K562 (cell line): Measurements from ENCODE around the gene RTL5. TPM values are rescaled to one million over a fixed set of nuclear protein-coding genes. Genes with fewer than 3 reads are reported as not detected.

Experiments
- ATAC-seq: fragments of 200-7000 bp; cut with Tn5 transposase; 3 replicates; pipeline ENCODE4 v1.9.1; 2020; ENCODE audit warnings: moderate library complexity
- BruUV-seq: library from RNA; stranded (reverse); fragments of 400-500 nt; replicated peaks from 2 replicates; lab custom pipeline; 2021; lab: Mats Ljungman, UMichigan
- CTCF ChIA-PET: fragments of 300-600 bp; formaldehyde crosslinking; extraction: SDS; loops from one replicate; lab custom pipeline; 2021; ENCODE audit warnings: low intra/inter-chr PET ratio; lab: Yijun Ruan, JAX
- POLR2A ChIA-PET: fragments of 300-600, 350-650 bp; sonication (Branson Sonifier 250); formaldehyde crosslinking; extraction: SDS; loops from one replicate; lab custom pipeline; 2021; ENCODE audit warnings: antibody characterized with exemption, inconsistent platforms; lab: Yijun Ruan, JAX
- DNase-seq, 4 experiments: peaks; one replicate each; pipeline versions ENCODE4 v3.0.0 to v3.0.0-alpha.2; 2011 to 2018; ENCODE audit warnings: low spot score in 3 of 4, mixed read lengths in 3 of 4; ENCODE audit errors: extremely low read depth in 1 of 4
- FAIRE-seq: peaks from 2 replicates; lab custom pipeline; 2011; peaks lifted over from hg19 to GRCh38; lab: Jason Lieb, UNC
- H2AFZ ChIP-seq: 2 replicates; pipeline ENCODE4 v1.6.0; 2011; ENCODE audit warnings: low read depth, low read length, control low read depth, inconsistent platforms
- H3K27ac ChIP-seq: fragments of 200-600 bp; 3 replicates; pipeline ENCODE4 v1.8.0; 2011; ENCODE audit warnings: low read depth, mild to moderate bottlenecking, control low read depth, inconsistent platforms, low read length, moderate library complexity, mixed read lengths; ENCODE audit errors: extremely low read depth
- H3K27me3 ChIP-seq, 2 experiments: fragments of 300-600 bp in 1 of 2; 2 replicates in 1 of 2; 3 replicates in 1 of 2; pipeline versions ENCODE4 v1.6.0 to v1.8.0; 2011; ENCODE audit warnings: inconsistent platforms in 2 of 2, low read length in 2 of 2, mild to moderate bottlenecking in 1 of 2, mixed read lengths in 1 of 2, moderate library complexity in 1 of 2; ENCODE audit not compliant: control insufficient read depth in 2 of 2, insufficient read depth in 2 of 2
- H3K36me3 ChIP-seq: fragments of 300-600 bp; 3 replicates; pipeline ENCODE4 v1.8.0; 2011; ENCODE audit warnings: mild to moderate bottlenecking, low read length, inconsistent platforms; ENCODE audit not compliant: control insufficient read depth, insufficient read depth
- H3K4me1 ChIP-seq, 2 experiments: fragments of 200-600 bp in 1 of 2; replicated peaks in 1 of 2; 2 replicates in 1 of 2; 3 replicates in 1 of 2; pipeline versions ENCODE4 v1.5.1 to v1.8.0; 2011; ENCODE audit warnings: inconsistent platforms in 2 of 2, low read length in 2 of 2, mild to moderate bottlenecking in 1 of 2, mixed read lengths in 1 of 2, moderate library complexity in 1 of 2; ENCODE audit not compliant: control insufficient read depth in 2 of 2, insufficient read depth in 2 of 2
- H3K4me2 ChIP-seq: 2 replicates; pipeline ENCODE4 v1.6.1; 2011; ENCODE audit warnings: low read length, control low read depth, inconsistent platforms, mixed read lengths; ENCODE audit not compliant: insufficient read depth
- H3K4me3 ChIP-seq: fragments of 200-600 bp; sonication (generic), shearing (Covaris generic); 2 replicates; pipeline ENCODE4 v1.5.1; 2016; ENCODE audit warnings: control low read depth, inconsistent platforms
- H3K79me2 ChIP-seq: fragments of 200-600 bp; 3 replicates; pipeline ENCODE4 v1.8.0; 2011; ENCODE audit warnings: low read length, inconsistent platforms; ENCODE audit not compliant: control insufficient read depth, insufficient read depth
- H3K9ac ChIP-seq, 2 experiments: 2 replicates each; pipeline versions ENCODE4 v1.6.0 to v1.6.1; 2011; ENCODE audit warnings: low read depth in 2 of 2, low read length in 2 of 2, control low read depth in 1 of 2, inconsistent platforms in 1 of 2, mild to moderate bottlenecking in 1 of 2, mixed read lengths in 1 of 2; ENCODE audit not compliant: insufficient read depth in 1 of 2
- H3K9me1 ChIP-seq: one replicate; pipeline ENCODE4 v1.6.0; 2011; ENCODE audit warnings: inconsistent platforms, mild to moderate bottlenecking, low read length, moderate library complexity; ENCODE audit not compliant: control insufficient read depth, insufficient read depth
- H3K9me3 ChIP-seq: replicated peaks from 2 replicates; pipeline ENCODE4 v1.5.1; 2011; ENCODE audit warnings: low read depth, low read length, inconsistent platforms; ENCODE audit not compliant: control insufficient read depth, insufficient read depth
- H4K20me1 ChIP-seq: replicated peaks from 2 replicates; pipeline ENCODE4 v1.6.1; 2011; ENCODE audit warnings: low read length, inconsistent platforms, mixed read lengths; ENCODE audit not compliant: control insufficient read depth, insufficient read depth
- GABPB1 ChIP-seq: sonication (generic); formaldehyde crosslinking; IDR thresholded peaks from 2 replicates; pipeline ENCODE4 v1.8.0; 2022; ENCODE audit warnings: mild to moderate bottlenecking, missing genetic modification reagents
- KLF10 ChIP-seq: fragments of 250-450 bp; sonication (Bioruptor Pico); IDR thresholded peaks from 2 replicates; pipeline ENCODE4 v1.6.1; 2021; ENCODE audit warnings: matching md5 sums
- NFE2L1 ChIP-seq: fragments of 450-650 bp; IDR thresholded peaks from 2 replicates; pipeline ENCODE4 v1.6.1; 2016; ENCODE audit warnings: missing genetic modification characterization, low read depth, mild to moderate bottlenecking, missing compliant biosample characterization, moderate library complexity, borderline replicate concordance
- TCF15 ChIP-seq: fragments of 250-450 bp; sonication (Bioruptor Pico); IDR thresholded peaks from 2 replicates; pipeline ENCODE4 v1.8.0; 2022; ENCODE audit warnings: moderate library complexity, mild to moderate bottlenecking, inconsistent platforms
- ZBTB40 ChIP-seq, 2 experiments: fragments of 450-650 bp in 1 of 2; sonication (generic) in 1 of 2; formaldehyde crosslinking in 1 of 2; IDR thresholded peaks; 2 replicates each; pipeline versions ENCODE4 v1.7.1 to v1.9.0; 2016 to 2022; ENCODE audit warnings: inconsistent platforms in 1 of 2, mild to moderate bottlenecking in 1 of 2, missing genetic modification reagents in 1 of 2
- WGBS: fragments of 100-300 bp; shearing (Covaris generic); methylation state at CpG from one replicate; pipeline ENCODE4 v1.1.6; 2016; ENCODE audit warnings: low coverage, mixed read lengths; ENCODE audit not compliant: insufficient coverage; ENCODE audit errors: missing lambda C conversion rate; 5-methylcytosine and 5-hydroxymethylcytosine counted together
- in situ Hi-C: fragments of 300-500 bp; cut with MboI; formaldehyde crosslinking; loops from 4 replicates; pipeline ENCODE4 v1.15.0; 2018; ENCODE audit warnings: inconsistent platforms, mixed read lengths
- intact Hi-C: fragments of 100-400 bp; cut with micrococcal nuclease; formaldehyde crosslinking; loops from 2 replicates; pipeline ENCODE4 v1.14.2; 2022
- polyA plus RNA-seq, 8 experiments: library from polyadenylated mRNA; depleted of rRNA in 4 of 8; stranded (reverse) in 5 of 8; unstranded in 3 of 8; fragments of >200 nt; fragmentation: Nextera tagmentation in 2 of 8; fragmentation: Illumina TruSeq in 1 of 8; extraction: Ambion mirVana in 2 of 8; extraction: Trizol in 1 of 8; gene quantifications; 2 replicates each; pipeline versions ENCODE4 v1.2.1 to v1.2.3, GENCODE V29; 2011 to 2014; ENCODE audit warnings: inconsistent platforms in 1 of 8, missing spikeins in 1 of 8
- total RNA-seq, 7 experiments: library from RNA; depleted of rRNA in 6 of 7; stranded (reverse); fragments of >200 nt in 6 of 7; fragmentation: Illumina TruSeq in 2 of 7; extraction: Trizol in 2 of 7; gene quantifications; 2 replicates each; pipeline versions ENCODE4 v1.2.1 to v1.2.3, GENCODE V29; 2011 to 2021; ENCODE audit warnings: low replicate concordance in 1 of 7
- TF ChIP-seq, protein P1 (sequence below): fragments of 250-450 bp; sonication (Bioruptor Pico); IDR thresholded peaks from 2 replicates; pipeline ENCODE4 v1.4.0; 2020; ENCODE audit warnings: mild to moderate bottlenecking
- TF ChIP-seq, protein P2 (sequence below): fragments of 250-450 bp; sonication (Bioruptor Pico); IDR thresholded peaks from 2 replicates; pipeline ENCODE4 v1.5.0; 2021

Gene RTL5
- total and polyA plus RNA-seq, 9 of the 15 experiments (the other 6 are each of a cell fraction or from before 2014, with no cell fraction given): 0.03 TPM; not detected in 8

DNA sequence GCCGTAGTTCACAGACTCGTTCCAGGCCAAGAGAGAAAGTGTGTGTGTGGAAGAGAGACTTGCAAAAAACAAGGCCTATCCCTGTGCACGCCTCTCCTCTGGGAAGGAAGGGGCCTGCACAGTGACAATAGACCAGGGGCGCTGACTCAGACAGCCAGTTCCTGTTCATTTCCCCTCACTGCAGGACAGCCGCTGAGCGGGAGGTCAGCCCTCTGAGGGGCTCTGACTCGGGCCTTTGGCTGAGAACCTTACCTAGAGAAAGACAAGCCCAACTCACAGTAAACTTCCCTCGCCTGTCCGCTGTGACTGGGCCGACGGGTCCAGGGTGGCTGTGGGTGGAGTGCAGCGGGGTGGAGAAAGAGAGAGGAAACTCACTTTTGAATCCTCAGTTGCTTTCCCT lies 52.1 kb downstream of the RTL5 start:
- Histone ChIP-seq H2AFZ (no peak overlapping the region), H3K79me2 (no peaks in the 10 kb centered on the region), H3K9ac (no peak overlapping the region), H3K27me3 (peaks cover 0 to 38% of the 10 kb centered on the region in 2 experiments; a peak in 3 of 5 replicates), H3K4me2 (no peak overlapping the region), H4K20me1 (0 out of 2 replicates have a peak, but pooled peaks cover 3% of the 10 kb centered on the region), H3K9me3 (no peaks in the 10 kb centered on the region), H3K4me1 (no peaks in the 10 kb centered on the region), H3K36me3 (no peaks in the 10 kb centered on the region), H3K9me1 (no peaks in the 10 kb centered on the region), H3K4me3 (no peak overlapping the region), H3K27ac (no peak overlapping the region)
- BruUV-seq: no TSS peak
- intact Hi-C loops (no loop called here), in situ Hi-C loops (no loop called here)
- DNase-seq (no peak), ATAC-seq (no peak), FAIRE-seq (no peak)
- ChIA-PET POLR2A (no interaction called here), CTCF (no interaction called here)
- WGBS: 2% methylated on average over 9 of the region's 12 CpGs
- TF ChIP-seq GABPB1 (CRISPR knock-in tag): no peak
- TF ChIP-seq NFE2L1: no peak
- TF ChIP-seq, protein P1, sequence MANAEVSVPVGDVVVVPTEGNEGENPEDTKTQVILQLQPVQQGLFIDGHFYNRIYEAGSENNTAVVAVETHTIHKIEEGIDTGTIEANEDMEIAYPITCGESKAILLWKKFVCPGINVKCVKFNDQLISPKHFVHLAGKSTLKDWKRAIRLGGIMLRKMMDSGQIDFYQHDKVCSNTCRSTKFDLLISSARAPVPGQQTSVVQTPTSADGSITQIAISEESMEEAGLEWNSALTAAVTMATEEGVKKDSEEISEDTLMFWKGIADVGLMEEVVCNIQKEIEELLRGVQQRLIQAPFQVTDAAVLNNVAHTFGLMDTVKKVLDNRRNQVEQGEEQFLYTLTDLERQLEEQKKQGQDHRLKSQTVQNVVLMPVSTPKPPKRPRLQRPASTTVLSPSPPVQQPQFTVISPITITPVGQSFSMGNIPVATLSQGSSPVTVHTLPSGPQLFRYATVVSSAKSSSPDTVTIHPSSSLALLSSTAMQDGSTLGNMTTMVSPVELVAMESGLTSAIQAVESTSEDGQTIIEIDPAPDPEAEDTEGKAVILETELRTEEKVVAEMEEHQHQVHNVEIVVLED: no peak
- TF ChIP-seq KLF10 (CRISPR knock-in tag): no peak
- no peak for TF ChIP-seq TCF15 (CRISPR knock-in tag)
- no peak for TF ChIP-seq ZBTB40 (IDR thresholded peaks at IDR 0.05)
- no peak for TF ChIP-seq ZBTB40 (CRISPR knock-in tag; IDR thresholded peaks at IDR 0.05)
- TF ChIP-seq, protein P2, sequence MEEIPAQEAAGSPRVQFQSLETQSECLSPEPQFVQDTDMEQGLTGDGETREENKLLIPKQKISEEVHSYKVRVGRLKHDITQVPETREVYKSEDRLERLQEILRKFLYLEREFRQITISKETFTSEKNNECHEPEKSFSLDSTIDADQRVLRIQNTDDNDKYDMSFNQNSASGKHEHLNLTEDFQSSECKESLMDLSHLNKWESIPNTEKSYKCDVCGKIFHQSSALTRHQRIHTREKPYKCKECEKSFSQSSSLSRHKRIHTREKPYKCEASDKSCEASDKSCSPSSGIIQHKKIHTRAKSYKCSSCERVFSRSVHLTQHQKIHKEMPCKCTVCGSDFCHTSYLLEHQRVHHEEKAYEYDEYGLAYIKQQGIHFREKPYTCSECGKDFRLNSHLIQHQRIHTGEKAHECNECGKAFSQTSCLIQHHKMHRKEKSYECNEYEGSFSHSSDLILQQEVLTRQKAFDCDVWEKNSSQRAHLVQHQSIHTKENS: no peak
